H1 (cell line): ENCODE data around the gene PDSS1. TPM values are rescaled to one million over a fixed set of nuclear protein-coding genes. Genes with fewer than 3 reads are reported as not detected.

Experiments used
- BRCA1 ChIP-seq: IDR thresholded peaks from 2 replicates; pipeline ENCODE4 v1.6.1; 2012; ENCODE audit warnings: low read depth, low read length, improper control_type of control experiment
- E2F6 ChIP-seq: IDR thresholded peaks from 2 replicates; pipeline ENCODE4 v1.6.1; 2012; ENCODE audit warnings: inconsistent platforms
- GTF2F1 ChIP-seq: IDR thresholded peaks from 2 replicates; pipeline ENCODE4 v1.6.1; 2012; ENCODE audit warnings: low read depth, low read length, improper control_type of control experiment, borderline replicate concordance
- polyA plus RNA-seq, 7 experiments: library from polyadenylated mRNA; depleted of rRNA in 3 of 7; stranded (reverse) in 5 of 7; unstranded in 2 of 7; fragments of >200 nt in 5 of 7; fragments of 200-250 nt in 2 of 7; gene quantifications; 1 replicate in 5 of 7; 2 replicates in 1 of 7; 4 replicates in 1 of 7; pipeline versions ENCODE4 v1.2.1 to v1.2.3, GENCODE V29; 2011 to 2013; ENCODE audit warnings: missing spikeins in 2 of 7, mixed read lengths in 2 of 7
- total RNA-seq: library from RNA; stranded (reverse); fragmentation: NEBNext Ultra II Directional; extraction: Animal tissue kit (Norgen Biotek cat#: 25700); gene quantifications from 2 replicates; pipeline ENCODE4 v1.2.1, GENCODE V29; 2021

The PDSS1 gene
- total and polyA plus RNA-seq, 2 of the 8 experiments (the other 6 are each of a cell fraction or from before 2014, with no cell fraction given): 21.3 to 26.0 TPM

- no peak for TF ChIP-seq E2F6
- TF ChIP-seq BRCA1: no peak
- no peak for TF ChIP-seq GTF2F1
These were observed 34.6 kb upstream of the PDSS1 start (continued) for GRCh38 chr10:26662864-26663263.
